PFSK-1 (cell line): ENCODE results near the gene PTPRM.

ENCODE experiments used
- FOXP2 ChIP-seq: optimal IDR thresholded peaks from 2 replicates; pipeline ENCODE3; 2011; ENCODE audit warnings: borderline replicate concordance, control low read depth, inconsistent platforms; ENCODE audit not compliant: insufficient read depth; ENCODE audit errors: extremely low read length, extremely low read depth
- POLR2AphosphoS5 ChIP-seq: IDR thresholded peaks from 2 replicates; pipeline ENCODE4 v1.6.1; 2012; ENCODE audit warnings: low read depth, mild to moderate bottlenecking, control low read depth, low read length, moderate library complexity
- REST ChIP-seq, 2 experiments: IDR thresholded peaks; 2 replicates each; pipeline versions ENCODE4 v1.6.1 to v1.8.0; 2011 to 2012; ENCODE audit warnings: low read depth in 2 of 2, low read length in 2 of 2, control low read depth in 1 of 2, inconsistent platforms in 1 of 2, mild to moderate bottlenecking in 1 of 2, moderate library complexity in 1 of 2; ENCODE audit not compliant: insufficient read depth in 1 of 2
- SIN3A ChIP-seq: IDR thresholded peaks from 2 replicates; pipeline ENCODE4 v1.6.1; 2012; ENCODE audit warnings: mild to moderate bottlenecking, low read length, moderate library complexity, borderline replicate concordance; ENCODE audit not compliant: insufficient read depth
- TAF1 ChIP-seq: IDR thresholded peaks from 2 replicates; pipeline ENCODE4 v1.6.1; 2012; ENCODE audit warnings: low read length, control low read depth, borderline replicate concordance; ENCODE audit not compliant: insufficient read depth

Gene PTPRM

GRCh38 chr18:7576685-7577084, 9.6 kb downstream of the PTPRM start:
- TF ChIP-seq POLR2AphosphoS5, result no peak
- TF ChIP-seq SIN3A, result no peak
- no peak for TF ChIP-seq FOXP2
- TF ChIP-seq REST (IDR thresholded peaks at IDR 0.05; ENCODE audit: insufficient read depth in 1 of 2, low read depth in 2 of 2, low read length in 2 of 2), result no peak
- no peak for TF ChIP-seq TAF1

- TF ChIP-seq TAF1 (no peak), SIN3A (no peak), POLR2AphosphoS5 (no peak), FOXP2 (no peak), REST (IDR thresholded peaks at IDR 0.05; ENCODE audit: insufficient read depth in 1 of 2, low read depth in 2 of 2, low read length in 2 of 2) (no peak)
These were observed 10.6 kb downstream of the PTPRM start for GRCh38 chr18:7577706-7578105.

- no peak for TF ChIP-seq POLR2AphosphoS5
These were observed 12.2 kb downstream of the PTPRM start for GRCh38 chr18:7579176-7579917.

GRCh38 chr18:7579918-7580542, 12.9 kb downstream of the PTPRM start:
- TF ChIP-seq SIN3A, result no peak
- TF ChIP-seq TAF1, result no peak
- no peak for TF ChIP-seq FOXP2
- TF ChIP-seq REST (IDR thresholded peaks at IDR 0.05; ENCODE audit: insufficient read depth in 1 of 2, low read depth in 2 of 2, low read length in 2 of 2), result no peak
- TF ChIP-seq POLR2AphosphoS5, result no peak

GRCh38 chr18:7584646-7585275, 17.6 kb downstream of the PTPRM start:
- no peak for TF ChIP-seq SIN3A

GRCh38 chr18:7585276-7585670, 18.2 kb downstream of the PTPRM start:
- no peak for TF ChIP-seq TAF1
- TF ChIP-seq POLR2AphosphoS5, result no peak
- no peak for TF ChIP-seq FOXP2
- no peak for TF ChIP-seq SIN3A
- no peak for TF ChIP-seq REST (IDR thresholded peaks at IDR 0.05; ENCODE audit: insufficient read depth in 1 of 2, low read depth in 2 of 2, low read length in 2 of 2)
